Measurements from ENCODE around the gene THRB.
"Not testable (repeated sequence)": the region's sequence is repeated elsewhere in the genome, so short reads cannot be mapped to it uniquely, and the experiment has no call there.

Gene THRB

GRCh38 chr3:24401811-24402185 is 92.9 kb downstream of the THRB start:
- no peak for DNase-seq (ENCODE audit: low spot score)

- DNase-seq (ENCODE audit: low spot score): no peak
Observed at GRCh38 chr3:24401090-24401810, 93.4 kb downstream of the THRB start.

DNA sequence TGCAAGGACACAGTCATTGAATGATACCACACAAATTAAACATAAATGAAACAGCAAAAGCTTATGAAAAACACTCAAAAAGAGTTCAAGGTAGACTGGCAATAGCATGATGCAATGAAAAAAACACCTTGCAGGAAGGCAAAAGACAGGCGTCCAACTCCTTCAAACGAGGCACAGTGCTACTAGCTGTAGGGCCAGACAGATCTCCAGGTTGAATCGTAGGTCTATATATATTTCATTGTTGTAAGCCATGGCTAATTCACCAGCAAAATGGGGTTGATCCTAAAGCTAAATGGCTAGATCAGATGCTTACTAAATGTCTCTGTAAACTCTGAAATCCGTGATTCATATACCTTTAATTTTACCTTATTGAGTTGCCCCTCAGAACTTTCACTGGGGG is 94.2 kb downstream of the THRB start:
- DNase-seq (ENCODE audit: low spot score): no peak

- DNase-seq (ENCODE audit: low spot score): no peak
Observed at GRCh38 chr3:24400015-24400414, 94.6 kb downstream of the THRB start.

DNA sequence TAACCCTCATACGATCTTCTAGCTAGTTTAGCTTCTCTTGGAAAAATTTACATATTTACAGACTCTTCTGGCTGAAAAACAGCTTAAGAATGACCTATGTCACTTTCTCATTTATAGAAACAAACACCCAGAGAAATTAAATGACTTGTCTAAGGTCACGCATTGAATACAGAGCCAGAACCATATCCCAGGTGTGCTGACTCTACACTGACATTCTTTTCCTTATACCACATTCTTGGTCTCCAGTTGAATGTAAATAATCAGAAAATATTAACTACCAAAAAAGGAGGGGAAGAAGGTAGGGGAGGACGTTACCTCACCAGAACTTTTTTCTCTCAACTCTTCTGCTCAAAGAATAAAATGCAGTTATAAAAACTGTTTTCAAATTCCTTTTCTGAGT is 95.0 kb downstream of the THRB start:
- DNase-seq (ENCODE audit: low spot score): no peak

DNA sequence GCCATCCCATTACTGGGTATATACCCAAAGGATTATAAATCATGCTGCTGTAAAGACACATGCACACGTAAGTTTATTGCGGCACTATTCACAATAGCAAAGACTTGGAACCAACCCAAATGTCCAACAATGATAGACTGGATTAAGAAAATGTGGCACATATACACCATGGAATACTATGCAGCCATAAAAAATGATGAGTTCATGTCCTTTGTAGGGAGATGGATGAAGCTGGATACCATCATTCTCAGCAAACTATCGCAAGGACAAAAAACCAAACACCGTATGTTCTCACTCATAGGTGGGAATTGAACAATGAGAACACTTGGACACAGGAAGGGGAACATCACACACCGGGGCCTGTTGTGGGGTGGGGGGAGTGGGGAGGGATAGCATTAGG is 95.9 kb downstream of the THRB start:
- not testable (repeated sequence) for DNase-seq (ENCODE audit: low spot score)

GRCh38 chr3:24396338-24396737 is 98.3 kb downstream of the THRB start:
- no peak for DNase-seq (ENCODE audit: low spot score)

DNA sequence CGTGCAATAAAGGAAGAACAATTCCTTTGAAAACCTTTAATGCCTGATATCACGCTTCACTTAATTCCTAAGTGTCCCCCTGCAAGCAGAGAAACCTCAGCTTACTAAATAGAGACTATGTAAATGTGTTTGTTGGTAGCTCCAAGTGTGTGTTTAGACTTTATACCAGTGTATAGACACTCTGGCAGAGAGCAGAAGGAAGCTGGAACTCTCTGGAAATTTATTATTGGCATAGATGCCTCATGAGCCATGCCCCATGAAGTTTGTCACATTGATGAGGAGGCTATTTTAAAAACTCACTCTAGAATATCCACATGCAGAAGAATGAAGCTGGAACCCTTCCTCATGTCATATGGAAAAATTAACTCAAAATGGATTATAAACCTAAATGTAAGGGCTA is 99.9 kb downstream of the THRB start:
- no peak for DNase-seq (ENCODE audit: low spot score)

- no peak for DNase-seq (ENCODE audit: low spot score)
Observed at GRCh38 chr3:24393316-24393715, 101.3 kb downstream of the THRB start.

- no peak for DNase-seq (ENCODE audit: low spot score)
Observed at GRCh38 chr3:24390169-24391130, 104.2 kb downstream of the THRB start.

DNA sequence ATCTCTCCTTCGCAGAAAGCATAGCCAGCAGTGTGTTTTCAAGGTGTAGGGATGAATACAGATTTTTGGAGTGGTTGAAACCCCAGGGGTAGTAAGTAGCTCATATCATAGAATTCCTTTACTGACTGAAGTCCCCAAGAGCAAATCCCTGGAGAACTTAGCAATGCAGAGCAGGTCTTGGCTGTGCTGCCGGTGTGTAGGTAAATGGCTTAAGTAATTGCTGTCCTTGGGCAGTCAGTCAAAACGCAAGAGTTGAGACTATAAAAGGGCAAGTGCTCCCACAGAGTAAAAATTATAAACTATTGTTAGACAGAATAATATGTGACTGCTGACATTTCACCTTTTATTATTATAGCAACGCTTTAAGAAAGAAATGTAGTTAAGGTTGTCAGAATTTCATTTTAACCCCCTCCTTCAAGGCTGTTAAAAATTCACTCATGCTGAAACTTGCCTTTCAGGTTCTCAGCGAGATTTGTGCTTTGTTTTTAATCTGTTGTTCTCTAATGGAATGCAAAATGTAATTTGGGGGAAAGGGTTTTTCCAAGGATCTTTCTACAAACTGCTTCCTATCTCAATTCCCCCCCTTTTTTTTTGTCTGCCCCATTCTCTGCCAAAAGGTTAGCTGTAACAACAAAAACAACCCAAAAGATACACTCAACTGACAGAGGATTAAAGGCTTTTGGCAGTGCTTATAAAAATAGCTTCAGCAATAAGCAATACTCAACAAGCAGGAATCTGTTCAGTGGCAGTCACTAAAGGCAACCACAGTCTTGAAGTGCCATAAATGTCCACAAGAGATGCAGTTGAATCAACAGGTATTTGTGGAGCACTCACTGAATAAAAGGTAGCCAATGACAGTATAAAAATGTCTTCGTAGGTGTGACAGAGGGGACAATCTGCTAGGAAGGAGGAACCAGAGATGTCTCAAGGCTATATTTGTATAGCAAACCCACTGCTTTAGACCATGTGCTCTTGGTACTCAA is 105.3 kb downstream of the THRB start:
- DNase-seq (ENCODE audit: low spot score): no peak

- no peak for DNase-seq (ENCODE audit: low spot score)
Observed at GRCh38 chr3:24388611-24389010, 106.0 kb downstream of the THRB start.

DNA sequence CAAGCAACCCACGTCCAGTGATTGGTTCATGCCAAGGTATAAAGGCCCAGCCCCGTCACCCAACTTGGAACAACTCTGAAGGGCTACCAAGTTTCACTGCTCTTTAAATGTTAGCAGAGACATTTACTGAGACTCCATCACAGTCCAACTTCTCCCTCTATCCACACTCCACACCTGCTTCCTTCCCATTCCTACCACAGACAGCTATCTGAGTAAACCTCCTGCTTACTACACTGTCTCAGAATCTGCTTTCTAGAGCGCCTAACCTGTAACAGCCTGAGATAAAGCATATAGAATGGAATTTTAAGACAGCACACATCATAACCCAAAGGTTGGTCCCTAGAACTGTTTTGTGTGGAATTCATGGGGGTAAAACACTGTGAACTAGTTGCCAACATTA is 106.5 kb downstream of the THRB start:
- DNase-seq (ENCODE audit: low spot score): no peak

DNA sequence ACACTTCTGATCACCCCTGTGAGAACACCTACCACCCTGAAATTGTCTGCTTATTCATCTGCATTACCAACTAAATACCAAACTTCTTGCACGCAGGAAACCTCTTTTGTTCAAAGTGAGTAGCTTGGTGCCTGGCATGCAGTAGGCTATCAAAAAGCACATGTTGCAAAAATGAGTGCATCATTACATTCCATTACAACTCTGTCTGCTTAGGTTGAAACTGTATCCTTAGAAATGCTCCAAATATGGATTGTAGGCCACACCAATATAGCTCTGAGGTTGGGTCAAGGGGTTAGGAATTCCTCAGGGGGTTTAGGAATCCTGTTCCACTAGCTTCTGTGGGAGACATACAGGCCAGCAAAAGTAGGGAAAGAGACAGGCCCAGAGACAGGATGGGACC is 107.2 kb downstream of the THRB start:
- DNase-seq (ENCODE audit: low spot score): no peak

DNA sequence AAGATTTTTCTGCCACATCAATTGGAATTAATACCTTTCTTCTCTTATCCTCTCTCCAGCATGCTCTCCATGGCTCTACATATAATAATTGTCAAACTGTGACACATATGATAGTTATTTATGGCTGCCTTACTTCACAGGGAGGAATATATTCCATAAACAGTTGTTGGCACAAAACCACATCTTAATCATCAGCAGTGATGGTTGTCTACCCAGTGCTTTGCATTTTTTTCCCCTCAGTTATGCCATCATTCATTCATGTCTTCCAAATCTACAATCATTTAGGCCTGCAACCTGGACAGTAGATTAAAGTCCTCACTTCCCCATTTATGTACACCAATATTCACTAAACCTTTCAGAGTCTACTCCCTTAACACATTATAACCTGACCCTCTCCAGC is 107.7 kb downstream of the THRB start:
- peak; percentile 5 for DNase-seq (ENCODE audit: low spot score)

GRCh38 chr3:24386458-24386857 is 108.2 kb downstream of the THRB start:
- DNase-seq (ENCODE audit: low spot score): no peak

GRCh38 chr3:24385012-24385615 is 109.5 kb downstream of the THRB start:
- no peak for DNase-seq (ENCODE audit: low spot score)

DNA sequence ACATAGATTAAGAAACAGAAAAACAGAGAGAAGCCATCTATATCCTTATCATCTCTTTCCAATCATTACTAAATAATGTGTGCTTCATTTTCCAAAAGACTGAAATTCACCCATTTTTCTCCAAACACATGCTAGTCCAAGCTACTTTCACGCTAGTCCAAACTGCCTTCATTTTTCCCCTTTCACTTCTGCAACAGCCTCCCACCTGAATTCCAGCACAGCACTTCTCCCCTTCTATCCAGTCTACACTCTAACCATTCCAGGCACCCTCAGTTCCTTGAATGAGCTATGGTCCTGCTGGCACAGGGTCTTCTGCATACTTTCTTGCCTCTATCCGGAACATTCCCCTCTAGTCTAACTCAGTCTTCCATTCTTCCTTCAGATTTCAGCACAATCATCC is 112.0 kb downstream of the THRB start:
- no peak for DNase-seq (ENCODE audit: low spot score)

DNA sequence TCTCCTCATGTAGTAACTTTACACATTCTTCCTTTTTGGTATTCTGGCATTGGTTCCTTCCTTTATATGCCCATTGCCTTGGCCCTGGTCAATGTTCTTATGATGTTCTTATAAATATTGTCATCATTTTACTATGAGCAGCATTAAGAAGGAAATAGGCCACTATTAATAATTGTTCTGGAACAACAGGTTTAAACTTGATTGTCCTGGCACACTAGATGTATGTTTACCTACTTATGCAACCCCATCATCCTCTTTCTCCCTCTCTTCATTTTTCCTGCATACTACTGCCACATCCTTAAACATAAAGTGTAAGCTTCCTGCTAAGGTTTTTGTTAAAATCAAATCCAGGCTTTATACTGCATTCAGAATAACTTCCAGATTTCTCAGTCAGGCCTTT is 114.7 kb downstream of the THRB start:
- no peak for DNase-seq (ENCODE audit: low spot score)

GRCh38 chr3:24378313-24378712 is 116.3 kb downstream of the THRB start:
- no peak for DNase-seq (ENCODE audit: low spot score)

DNA sequence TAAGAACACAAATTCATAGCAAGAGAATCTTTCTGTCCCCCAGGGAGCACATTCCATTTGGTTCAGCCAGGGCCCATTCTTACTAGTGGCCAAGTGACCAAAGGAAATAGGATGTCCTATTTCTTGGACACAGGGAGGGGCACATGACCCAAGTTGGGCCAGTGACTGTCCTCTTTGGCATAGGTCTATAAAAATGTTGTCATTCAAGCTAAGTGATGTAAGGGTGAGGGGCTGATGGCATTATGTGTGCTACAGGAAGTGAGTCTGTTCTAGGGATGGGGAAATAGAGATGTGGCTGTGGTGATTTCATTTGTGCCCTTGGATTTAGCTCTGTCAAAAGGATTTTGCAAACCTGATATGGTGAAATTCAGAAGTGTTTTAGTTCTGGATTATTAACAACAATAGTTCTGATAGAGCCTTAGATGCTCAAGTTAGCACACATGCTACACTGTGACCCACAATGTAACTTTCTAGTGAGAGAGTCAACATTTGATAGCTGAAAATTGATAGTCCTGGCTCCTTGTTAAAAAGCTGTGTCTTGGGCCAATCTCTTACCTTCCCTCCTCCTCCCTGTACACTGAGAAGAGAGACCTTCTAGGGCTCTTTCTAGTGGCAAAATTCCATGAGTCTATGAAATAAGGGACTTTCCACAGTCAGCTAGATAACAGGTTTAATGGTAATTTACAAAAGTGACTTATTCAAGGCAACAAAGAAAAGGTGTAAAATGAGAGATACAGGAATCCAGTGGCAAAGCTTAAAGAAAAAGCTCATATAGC is 117.2 kb downstream of the THRB start:
- no peak for DNase-seq (ENCODE audit: low spot score)

Measured in RKO (cell line).